Measurements from ENCODE around the gene RPL37.
"Not testable (repeated sequence)": the region's sequence is repeated elsewhere in the genome, so short reads cannot be mapped to it uniquely, and the experiment has no call there.

Gene RPL37

DNA sequence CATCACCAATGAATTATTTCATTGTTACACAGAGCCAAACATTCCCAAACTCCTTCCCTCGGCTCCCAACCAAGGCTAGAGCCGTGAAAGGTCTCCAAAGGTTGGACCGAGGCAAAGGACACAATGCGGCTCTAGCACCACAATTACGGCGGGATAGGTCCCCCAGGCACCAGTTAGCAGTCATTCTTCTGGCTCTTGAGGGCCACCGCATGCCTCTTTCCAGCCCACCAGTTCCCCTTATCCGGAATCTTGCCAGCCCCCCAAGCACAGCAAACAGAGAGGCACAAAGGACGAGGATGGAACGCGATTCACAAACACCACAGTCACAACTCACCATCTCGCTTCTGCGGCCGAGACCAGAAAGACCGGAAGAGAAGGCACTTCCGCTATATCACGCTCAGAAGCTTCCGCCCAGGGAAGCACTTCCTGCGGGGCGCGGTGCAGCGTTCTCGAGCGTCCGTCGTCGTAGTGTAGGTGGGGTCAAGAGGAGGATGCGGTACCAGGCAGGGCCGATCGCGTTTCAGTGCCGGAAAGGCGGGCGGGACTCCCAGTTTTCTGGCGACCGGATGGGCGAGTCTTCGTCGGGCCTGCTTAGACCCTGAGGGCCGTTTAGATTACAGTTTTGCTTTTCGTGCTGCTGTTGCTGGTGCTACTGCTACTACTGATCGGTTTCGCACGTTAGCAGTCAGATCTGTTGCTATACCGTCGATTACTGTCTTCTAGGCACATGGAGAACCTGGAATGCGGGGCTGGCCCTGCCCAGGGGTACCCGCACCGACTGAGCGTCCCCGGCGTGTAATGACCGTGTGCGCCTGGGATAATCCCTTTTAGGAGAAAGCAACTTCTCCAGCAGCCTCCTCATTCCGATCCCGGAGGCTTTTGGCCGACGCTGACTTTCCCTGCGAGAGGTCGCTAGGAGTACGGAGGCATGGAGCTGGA lies at the start of gene RPL37:
Gene RPL37 (minus strand): TSS at position 374 of the 939 bp plus-strand sequence. CDS start 37 bp downstream, at position 337.
- DNase-seq (ENCODE audit: low read depth in 2 of 2): peak; percentile 90

DNA sequence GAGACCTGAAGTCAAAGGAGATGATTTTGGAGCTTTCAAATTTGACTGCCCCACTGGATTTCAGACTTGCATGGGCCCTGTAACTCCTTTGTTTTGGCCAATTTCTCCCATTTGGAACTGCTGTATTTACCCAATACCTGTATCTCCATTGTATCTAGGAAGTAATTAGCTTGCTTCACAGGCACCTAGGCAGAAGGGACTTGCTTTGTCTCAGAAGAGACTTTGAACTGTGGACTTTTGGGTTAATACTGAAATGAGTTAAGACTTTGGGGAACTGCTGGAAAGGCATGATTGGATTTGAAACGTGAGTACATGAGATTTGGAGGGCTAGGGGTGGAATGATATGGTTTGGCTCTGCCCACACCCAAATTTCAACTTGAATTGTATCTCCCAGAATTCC lies 48.0 kb upstream of the RPL37 start:
- not testable (repeated sequence) for DNase-seq (ENCODE audit: low read depth in 2 of 2)

DNA sequence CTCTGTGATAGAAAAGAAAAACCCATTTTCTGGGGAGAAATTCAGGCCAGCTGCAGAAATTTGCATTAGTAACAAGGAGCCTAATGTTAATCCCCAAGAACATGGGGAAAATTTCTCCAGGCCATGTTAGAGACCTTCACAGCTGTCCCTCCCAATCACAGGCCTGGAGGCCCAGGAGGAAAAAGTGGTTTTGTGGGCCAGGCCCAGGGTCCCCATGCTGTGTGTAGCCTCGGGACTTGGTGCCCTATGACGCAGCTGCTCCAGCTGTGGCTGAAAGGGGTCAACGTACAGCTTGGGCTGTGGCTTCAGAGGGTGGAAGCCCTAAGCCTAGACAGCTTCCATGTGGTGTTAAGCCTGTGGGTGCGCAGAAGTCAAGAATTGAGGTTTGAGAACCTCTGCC lies 47.3 kb upstream of the RPL37 start:
- DNase-seq (ENCODE audit: low read depth in 2 of 2): no peak

DNA sequence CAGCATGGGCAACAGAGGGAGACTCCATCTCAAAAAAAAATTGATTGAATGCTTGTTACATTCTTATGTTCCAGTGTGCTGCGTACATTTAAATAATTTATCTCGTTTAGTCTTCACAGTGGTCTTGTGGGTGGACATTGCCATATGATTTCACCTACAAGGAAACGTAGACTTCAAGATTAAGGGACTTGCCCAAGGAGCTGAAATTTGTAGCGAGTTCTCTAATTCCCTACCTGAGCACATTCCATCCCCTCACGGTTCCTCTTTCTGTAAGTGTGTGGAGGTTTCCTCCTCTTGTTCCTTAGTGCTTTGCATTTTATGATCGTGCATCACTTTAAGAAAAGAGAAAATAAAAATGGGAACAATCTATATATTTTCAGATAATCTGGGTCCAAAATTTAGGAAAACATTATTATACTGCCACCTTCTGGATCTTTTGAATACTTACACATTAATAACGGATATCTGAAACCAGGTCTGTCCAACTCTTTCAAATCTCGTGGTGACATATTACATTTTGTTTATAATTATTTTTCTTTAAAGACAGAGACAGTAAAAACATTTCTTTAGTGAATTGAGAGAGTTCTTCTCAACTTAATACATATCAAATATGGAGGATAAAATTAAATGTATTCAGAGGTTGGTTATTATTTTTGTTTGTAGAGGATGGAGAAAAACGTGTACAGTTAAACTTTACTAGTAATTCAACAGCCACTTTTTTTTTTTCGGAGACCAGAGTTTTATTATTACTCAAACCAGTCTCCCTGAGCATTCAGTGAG lies 44.3 kb upstream of the RPL37 start:
- no peak for DNase-seq (ENCODE audit: low read depth in 2 of 2)

DNA sequence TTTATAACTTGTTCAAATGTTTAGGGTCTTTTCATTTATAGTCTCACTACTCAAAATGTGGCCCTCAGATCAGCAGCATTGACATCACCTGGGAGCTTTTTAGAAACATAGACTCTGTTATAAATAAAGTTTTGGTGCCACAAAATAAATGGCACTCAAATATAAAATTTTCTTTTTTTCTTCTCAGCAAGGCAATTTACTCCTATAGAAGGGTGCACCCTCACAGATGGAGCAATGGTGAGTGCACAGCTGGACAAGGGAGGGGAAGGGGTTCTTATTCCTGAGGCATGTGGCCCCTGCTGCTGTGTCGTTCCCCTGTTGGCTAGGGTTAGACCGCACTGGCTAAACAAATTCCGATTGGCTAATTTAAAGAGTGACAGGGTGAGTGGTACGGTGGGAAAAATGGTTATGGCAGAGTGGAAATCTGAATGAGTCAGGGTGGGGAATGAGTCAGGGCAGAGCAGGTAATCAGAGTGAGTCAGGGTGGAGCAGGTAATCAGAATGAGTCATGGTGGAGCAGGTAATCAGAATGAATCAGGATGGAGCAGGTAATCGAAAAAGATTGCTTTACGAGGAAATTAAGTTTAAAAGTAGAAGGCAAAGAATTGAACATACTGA lies 42.5 kb upstream of the RPL37 start:
- peak; percentile 3 to 12 for DNase-seq (ENCODE audit: low read depth in 2 of 2)

DNA sequence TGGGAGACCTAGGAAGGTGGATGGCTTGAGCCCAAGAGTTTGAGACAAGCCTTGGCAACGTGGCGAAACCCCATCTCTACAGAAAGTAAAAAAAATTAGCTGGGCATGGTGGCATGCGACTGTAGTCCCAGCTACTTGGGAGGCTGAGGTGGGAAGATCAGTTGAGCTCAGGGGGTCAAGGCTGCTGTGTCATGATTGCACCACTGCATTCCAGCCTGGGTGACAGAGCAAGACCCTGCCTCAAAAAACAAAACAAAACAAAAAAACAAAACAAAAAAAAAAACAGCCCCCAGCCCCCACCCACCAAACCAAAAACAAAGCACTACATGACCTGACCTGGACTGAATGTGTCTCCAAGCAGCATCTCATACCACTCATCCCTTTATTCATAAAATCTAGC lies 40.9 kb upstream of the RPL37 start:
- no peak for DNase-seq (ENCODE audit: low read depth in 2 of 2)

DNA sequence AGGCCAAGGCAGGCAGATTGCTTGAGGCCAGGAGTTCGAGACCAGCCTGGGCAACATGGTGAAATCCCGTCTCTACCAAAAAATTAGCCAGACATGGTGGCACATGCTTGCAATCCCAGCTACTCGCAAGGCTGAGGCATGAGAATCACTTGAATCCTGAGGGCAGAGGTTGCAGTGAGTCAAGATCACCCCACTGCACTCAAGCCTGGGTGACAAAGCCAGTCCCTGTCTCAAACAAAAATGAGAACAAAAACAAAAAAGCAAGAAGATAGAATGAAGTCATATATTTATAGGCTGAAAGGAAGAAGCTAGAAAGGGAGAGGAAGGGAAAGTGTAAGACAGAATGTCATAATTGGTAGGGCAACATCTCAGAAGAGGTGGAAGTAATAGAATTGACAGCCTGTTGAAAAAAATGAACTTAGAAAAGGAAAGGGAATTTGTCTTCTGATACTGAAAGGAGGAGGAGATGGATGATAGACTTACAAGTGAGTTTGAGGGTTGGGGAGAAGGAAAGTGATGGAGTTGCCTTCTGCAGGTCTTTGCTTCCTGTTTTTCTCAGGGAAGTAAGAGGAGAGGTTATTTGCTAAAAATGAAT lies 38.4 kb upstream of the RPL37 start:
- no peak for DNase-seq (ENCODE audit: low read depth in 2 of 2)

DNA sequence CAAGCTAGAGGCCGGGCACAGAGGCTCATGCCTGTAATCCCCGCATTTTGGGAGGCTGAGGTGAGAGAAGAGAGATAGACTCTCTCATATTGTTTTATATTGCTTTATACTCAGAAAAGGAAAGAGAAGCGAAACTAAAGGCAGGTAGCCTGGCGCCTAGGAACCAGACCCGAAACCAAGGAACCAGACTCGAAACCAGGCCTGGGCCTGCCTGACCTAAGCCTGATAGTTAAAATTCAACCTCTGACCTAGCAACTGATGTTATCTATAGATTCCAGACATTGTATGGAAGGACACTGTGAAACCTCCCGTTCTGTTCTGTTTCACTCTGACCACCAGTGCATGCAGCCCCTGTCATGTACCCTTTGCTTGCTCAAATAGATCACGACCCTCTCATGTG lies 37.2 kb upstream of the RPL37 start:
- DNase-seq (ENCODE audit: low read depth in 2 of 2): not testable (repeated sequence)

DNA sequence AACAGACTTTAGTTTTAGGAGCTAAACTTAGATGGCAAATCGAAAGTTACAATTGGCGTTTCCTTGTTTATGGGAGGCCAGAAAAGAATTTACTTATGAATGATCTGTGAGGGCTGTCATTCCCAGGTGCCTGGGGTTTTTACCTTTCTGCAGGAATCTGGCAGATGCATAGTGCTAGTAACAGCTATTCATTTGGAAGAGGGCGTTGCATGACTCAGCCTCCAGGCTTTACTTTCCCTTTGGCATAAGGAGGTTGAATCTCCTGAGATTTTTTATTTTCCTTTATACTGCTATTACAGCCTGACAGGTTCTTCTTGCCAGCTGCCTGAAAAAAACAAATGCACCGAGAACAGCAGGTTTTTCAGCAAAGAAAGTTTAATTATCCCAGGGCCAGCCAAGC lies 36.2 kb upstream of the RPL37 start:
- DNase-seq (ENCODE audit: low read depth in 2 of 2): no peak

DNA sequence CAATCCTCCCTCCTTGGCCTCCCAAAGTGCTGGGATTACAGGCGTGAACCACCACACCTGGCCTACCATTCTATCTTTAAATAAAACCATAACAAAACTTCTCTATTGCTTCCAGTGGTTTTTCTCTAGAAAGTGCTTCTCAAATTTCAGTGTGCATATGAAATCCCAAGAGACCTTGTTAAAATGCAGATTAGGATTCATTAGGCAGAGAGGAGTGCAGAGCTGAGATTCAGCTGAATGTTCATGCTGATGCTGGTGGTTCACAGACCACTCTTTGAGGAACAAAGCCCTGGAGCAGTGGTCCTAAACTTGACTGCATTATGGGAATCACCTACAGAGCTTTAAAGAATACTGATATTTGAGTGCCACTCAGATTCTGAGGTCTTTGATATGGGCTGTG lies 34.4 kb upstream of the RPL37 start:
- no peak for DNase-seq (ENCODE audit: low read depth in 2 of 2)

DNA sequence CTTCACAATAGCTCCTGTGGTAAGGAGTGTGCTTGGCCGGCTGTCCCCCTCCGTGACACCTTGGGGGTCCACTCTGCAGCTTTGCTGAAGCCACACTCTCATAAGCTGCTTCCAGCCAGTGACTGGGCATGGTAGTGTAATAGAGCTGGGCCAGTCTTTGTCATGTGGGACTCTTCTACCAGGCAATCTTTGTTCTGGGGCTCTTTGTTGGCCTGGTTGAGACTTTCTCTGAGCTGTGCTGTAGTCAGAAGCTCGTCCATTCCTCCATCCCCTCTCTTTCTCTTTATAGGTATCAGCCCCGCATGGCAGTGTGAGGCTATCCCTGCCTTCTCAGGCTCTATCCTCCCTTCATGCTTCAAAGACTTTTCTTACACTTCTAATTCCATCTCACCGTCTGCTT lies 31.8 kb upstream of the RPL37 start:
- no peak for DNase-seq (ENCODE audit: low read depth in 2 of 2)

DNA sequence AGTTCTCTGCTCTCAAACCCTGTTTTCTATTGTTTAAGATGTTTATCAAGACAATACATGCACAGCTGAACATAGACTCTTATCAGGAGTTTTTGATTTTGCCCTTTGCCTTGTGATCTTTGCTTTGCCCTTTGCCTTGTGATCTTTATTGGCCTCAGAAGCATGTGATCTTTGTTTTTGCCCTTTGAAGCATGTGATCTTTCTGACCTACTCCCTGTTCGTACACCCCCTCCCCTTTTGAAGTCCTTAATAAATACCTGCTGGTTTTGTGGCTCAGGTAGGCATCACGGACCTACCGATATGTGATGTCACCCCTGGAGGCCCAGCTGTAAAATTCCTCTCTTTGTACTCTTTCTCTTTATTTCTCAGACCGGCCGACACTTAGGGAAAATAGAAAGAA lies 30.0 kb upstream of the RPL37 start:
- not testable (repeated sequence) for DNase-seq (ENCODE audit: low read depth in 2 of 2)

DNA sequence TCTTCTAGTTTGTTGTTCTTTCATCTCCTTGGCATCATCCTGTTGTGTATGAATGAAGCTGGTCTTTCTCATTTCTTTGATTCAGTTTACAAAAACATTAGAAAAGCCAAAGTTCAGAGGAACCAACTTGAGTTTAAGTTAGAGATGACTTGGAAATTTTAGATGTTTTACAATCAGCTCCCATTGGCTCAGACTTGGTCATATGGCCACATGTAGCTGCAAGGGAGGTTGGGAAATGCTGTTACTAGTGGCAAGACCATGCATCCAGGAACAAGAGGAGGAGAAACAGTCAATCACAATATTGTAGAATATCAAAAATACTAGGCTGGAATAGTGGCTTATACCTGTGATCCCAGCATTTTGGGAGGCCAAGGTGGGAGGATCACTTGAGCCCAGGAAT lies 25.7 kb upstream of the RPL37 start:
- DNase-seq (ENCODE audit: low read depth in 2 of 2): no peak

DNA sequence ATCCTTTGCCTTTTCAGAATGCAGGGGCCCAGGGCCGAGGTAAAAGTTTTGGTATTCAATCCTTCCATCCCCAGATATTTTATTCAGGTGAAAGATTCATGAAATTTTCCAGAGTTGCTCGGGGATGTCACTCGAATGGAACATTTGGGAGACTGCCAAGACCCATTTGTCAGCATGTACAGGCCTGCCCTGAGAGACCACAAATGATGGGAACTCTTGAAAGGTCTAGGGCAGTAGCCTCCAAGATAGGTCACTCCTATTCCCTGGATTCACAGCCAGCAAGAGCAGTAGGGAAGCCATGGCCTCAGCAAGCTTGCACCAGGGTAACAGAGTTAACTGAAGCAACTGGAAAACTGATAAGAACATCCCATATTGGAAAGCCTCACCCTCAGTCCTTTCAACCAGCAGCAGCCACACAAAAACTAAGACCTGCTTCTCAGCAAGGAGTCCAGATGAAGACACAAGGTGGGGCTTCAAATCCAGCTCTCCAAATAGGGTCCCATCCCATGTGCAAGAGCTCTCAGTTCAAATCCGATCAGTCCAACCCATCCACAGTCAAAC lies 18.7 kb upstream of the RPL37 start:
- DNase-seq (ENCODE audit: low read depth in 2 of 2): no peak

DNA sequence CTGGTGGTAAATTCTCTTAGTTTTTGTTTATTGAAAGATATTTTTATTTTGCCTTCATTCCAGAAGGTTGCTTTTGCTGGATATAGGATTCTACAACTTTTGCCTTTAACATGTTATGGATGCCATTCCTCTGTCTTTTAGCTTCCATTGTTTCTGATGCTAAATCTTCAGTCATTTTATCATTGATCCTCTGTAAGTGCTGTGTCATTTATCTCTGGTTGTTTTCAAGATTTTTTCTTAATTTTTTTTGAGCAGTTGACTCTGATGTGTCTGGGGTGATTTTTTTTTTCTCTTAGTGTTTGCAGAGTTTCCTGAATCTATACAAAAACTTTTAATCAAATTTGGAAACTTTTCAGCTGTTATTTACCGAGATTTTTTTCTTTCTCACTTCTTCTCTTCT lies 12.5 kb upstream of the RPL37 start:
- no peak for DNase-seq (ENCODE audit: low read depth in 2 of 2)

DNA sequence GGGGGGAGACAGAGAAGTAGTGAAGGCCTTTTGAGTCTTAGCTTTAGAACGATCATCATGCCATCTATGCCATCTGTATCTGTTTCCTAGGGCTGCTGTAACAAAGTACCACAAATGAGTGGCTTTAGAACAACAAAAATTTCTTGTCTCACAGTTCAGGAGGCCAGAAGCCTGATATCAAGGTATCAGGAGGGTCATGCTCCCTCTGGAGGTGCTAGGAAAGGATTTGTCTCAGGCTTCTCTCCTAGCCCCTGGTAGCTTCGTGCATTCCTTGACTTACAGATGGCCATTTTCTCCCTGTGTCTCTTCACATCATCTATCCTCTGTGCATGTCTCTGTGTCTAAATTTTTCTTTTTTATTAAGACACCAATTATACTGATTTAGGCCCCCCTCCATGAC lies 11.3 kb upstream of the RPL37 start:
- no peak for DNase-seq (ENCODE audit: low read depth in 2 of 2)

DNA sequence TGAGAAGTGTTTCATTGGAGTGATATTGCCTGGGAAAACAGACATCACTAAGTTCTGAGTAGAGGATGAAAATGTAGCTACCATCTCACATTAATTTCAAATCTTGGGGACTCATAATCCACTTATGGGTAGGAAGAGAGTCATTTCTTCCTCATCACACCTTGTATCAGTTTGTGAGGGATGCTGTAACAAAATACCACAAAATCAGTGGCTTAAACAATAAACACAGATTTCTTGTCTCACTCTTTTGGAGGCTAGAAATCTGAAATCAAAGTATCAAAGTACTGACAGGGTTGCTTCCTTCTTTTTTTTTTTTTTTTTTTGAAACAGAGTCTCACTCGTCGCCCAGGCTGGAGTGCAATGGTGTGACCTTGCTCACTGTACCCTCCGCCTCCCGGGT lies 9.5 kb upstream of the RPL37 start:
- DNase-seq (ENCODE audit: low read depth in 2 of 2): no peak

DNA sequence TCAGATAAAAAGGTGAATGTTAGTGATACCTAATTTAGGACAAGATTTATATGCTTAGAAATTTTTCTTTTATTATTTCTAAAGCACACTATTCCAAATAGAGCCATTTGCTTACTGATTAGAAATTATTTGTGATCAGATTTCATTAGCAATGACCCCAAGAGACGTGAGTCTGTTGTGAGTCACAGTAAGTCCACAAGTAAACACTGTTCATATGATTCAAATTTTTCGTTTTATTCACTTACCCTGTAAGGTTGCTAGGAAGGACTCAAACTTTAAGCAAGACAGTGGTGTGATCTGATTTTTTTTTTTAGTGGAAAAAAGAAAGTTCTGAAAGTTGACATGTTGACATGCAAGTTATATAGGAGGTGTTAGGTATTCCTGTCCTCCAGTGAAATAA lies 7.3 kb upstream of the RPL37 start:
- DNase-seq (ENCODE audit: low read depth in 2 of 2): no peak

DNA sequence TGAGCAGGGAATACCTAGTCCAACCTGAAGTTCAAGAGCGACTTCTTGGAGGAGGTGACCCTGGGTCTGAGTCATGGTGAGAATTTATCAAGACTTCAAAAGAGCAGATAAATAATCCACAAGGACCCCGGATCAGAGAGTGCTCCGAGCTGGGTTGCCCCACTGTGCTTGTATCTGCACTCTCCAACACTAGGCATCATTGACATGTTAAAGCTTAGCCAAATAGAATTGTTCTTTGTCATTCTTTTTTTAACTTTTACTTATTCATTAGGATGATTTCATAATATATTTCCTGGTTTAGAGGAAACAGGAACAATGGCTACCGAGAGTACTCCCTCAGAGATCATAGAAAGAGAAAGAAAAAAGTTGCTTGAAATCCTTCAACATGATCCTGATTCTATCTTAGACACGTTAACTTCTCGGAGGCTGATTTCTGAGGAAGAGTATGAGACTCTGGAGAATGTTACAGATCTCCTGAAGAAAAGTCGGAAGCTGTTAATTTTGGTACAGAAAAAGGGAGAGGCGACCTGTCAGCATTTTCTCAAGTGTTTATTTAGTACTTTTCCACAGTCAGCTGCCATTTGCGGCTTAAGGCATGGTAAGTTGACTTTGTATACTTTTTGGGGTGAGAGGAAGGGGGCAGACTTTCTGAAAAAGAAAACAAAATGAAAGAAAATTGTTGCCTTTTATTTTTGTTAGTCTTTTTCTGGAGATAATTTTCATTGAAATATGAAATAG lies 6.2 kb upstream of the RPL37 start, which contains the start of gene CARD6:
Gene CARD6 (plus strand): TSS at position 300 of the 738 bp plus-strand sequence. CDS start 16 bp downstream, at position 316.
- DNase-seq (ENCODE audit: low read depth in 2 of 2): no peak

DNA sequence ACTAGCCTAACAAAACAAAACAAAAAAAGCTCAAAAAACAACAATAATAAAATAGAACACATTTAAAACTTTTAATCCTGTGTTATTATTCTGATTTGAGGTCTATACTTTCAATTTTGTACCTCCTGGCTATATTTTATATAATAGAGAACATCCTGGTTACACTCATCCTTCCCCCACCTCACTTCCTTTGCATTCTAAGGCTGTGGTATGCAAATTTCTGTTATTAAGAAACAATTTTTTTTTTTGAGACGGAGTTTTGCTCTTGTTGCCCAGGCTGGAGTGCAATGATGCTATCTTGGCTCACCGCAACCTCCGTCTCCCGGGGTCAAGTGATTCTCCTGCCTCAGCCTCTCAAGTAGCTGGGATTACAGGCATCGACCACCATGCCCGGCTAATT lies 3.1 kb upstream of the RPL37 start:
- DNase-seq (ENCODE audit: low read depth in 2 of 2): no peak

DNA sequence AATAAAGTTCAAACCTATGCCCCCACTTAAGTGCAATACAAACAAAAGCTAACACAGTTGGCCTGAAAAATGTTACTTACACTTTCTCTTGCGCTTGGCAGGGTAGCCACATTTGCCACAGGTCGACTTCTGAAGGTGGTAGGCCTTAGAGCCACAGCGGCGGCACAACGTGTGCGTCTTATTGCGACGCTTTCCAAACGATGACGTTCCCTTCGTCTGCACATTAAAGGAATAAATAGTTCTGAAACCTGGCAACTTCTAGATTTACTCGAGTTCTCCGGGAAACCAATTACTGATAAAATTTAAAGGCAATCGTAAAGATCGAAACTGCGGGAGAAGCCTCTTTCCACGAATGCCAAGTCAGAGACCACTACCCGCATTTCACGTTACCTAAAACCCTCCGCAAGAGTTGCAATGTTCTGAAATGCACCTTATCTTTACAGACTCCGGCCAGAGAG lies 602 bp downstream of the RPL37 start:
- DNase-seq (ENCODE audit: low read depth in 2 of 2): no peak
